Neural cell (in vitro differentiated cells): ENCODE measurements around the gene NAALAD2. TPM values are rescaled to one million over a fixed set of nuclear protein-coding genes. Genes with fewer than 3 reads are reported as not detected.
"Not testable (repeated sequence)": the region's sequence is repeated elsewhere in the genome, so short reads cannot be mapped to it uniquely, and the experiment has no call there.

Source experiments
- H2AFZ ChIP-seq: fragments of 200-600, 300-800 bp; sonication (generic), shearing (Covaris generic); 2 replicates; pipeline ENCODE4 v1.6.0; 2014; ENCODE audit warnings: low read depth, mild to moderate bottlenecking, antibody characterized with exemption, low read length, moderate library complexity
- H3F3A ChIP-seq: fragments of 200-600 bp; shearing (Covaris generic); 2 replicates; pipeline ENCODE4 v1.6.1; 2016; ENCODE audit warnings: mild to moderate bottlenecking, moderate library complexity, mixed read lengths, antibody characterized with exemption, low read length; ENCODE audit not compliant: insufficient read depth, poor library complexity, severe bottlenecking
- H3K27ac ChIP-seq: fragments of 200-600, 300-800 bp; sonication (generic), shearing (Covaris generic); 2 replicates; pipeline ENCODE4 v1.5.1; 2014; ENCODE audit warnings: mild to moderate bottlenecking, low read length, moderate library complexity
- H3K27me3 ChIP-seq: fragments of 300-800, 200-600 bp; sonication (generic), shearing (Covaris generic); 2 replicates; pipeline ENCODE4 v1.6.0; 2014; ENCODE audit warnings: mild to moderate bottlenecking, low read depth, low read length, moderate library complexity; ENCODE audit not compliant: insufficient read depth
- H3K36me3 ChIP-seq: fragments of 300-800, 200-600 bp; sonication (generic), shearing (Covaris generic); 2 replicates; pipeline ENCODE4 v1.5.1; 2014; ENCODE audit warnings: mild to moderate bottlenecking, antibody characterized with exemption, low read length, moderate library complexity; ENCODE audit not compliant: insufficient read depth
- H3K4me2 ChIP-seq: fragments of 300-800, 200-600 bp; sonication (generic), shearing (Covaris generic); 2 replicates; pipeline ENCODE4 v1.6.0; 2014; ENCODE audit warnings: mild to moderate bottlenecking, low read length
- H3K4me3 ChIP-seq: fragments of 300-800, 200-600 bp; sonication (generic), shearing (Covaris generic); 2 replicates; pipeline ENCODE4 v1.5.1; 2014; ENCODE audit warnings: mild to moderate bottlenecking, low read length, moderate library complexity
- H3K79me2 ChIP-seq: fragments of 200-600 bp; shearing (Covaris generic); replicated peaks from 2 replicates; pipeline ENCODE4 v1.6.0; 2014; ENCODE audit warnings: mild to moderate bottlenecking, low read length, moderate library complexity; ENCODE audit not compliant: insufficient read depth
- H3K9ac ChIP-seq: fragments of 300-800, 200-600 bp; sonication (generic), shearing (Covaris generic); 2 replicates; pipeline ENCODE4 v1.6.1; 2016; ENCODE audit warnings: mild to moderate bottlenecking, low read length, mixed read lengths
- H3K9me2 ChIP-seq: fragments of 200-600 bp; shearing (Covaris generic); 2 replicates; pipeline ENCODE4 v1.6.1; 2016; ENCODE audit warnings: mild to moderate bottlenecking, low read length, mixed read lengths; ENCODE audit not compliant: insufficient read depth
- H3K9me3 ChIP-seq: fragments of 200-600, 300-800 bp; sonication (generic), shearing (Covaris generic); 2 replicates; pipeline ENCODE4 v1.6.1; 2016; ENCODE audit warnings: mild to moderate bottlenecking, mixed run types, low read length, moderate library complexity, mixed read lengths
- H4K20me1 ChIP-seq: fragments of 200-600 bp; shearing (Covaris generic); 2 replicates; pipeline ENCODE4 v1.6.1; 2016; ENCODE audit warnings: mild to moderate bottlenecking, mixed run types; ENCODE audit not compliant: insufficient read depth
- EP300 ChIP-seq: fragments of 450-650 bp; conservative IDR thresholded peaks from 2 replicates; pipeline ENCODE4 v1.6.1; 2014; ENCODE audit warnings: antibody characterized with exemption, mild to moderate bottlenecking, moderate library complexity; ENCODE audit not compliant: poor library complexity, severe bottlenecking
- EZH2 ChIP-seq: fragments of 200-600, 300-800 bp; shearing (Covaris generic), sonication (generic); IDR thresholded peaks from 2 replicates; pipeline ENCODE4 v1.6.1; 2014; ENCODE audit warnings: antibody characterized with exemption, low read length, borderline replicate concordance, mild to moderate bottlenecking; ENCODE audit not compliant: insufficient read depth, poor library complexity, severe bottlenecking
- MXI1 ChIP-seq: fragments of 450-650 bp; conservative IDR thresholded peaks from 2 replicates; pipeline ENCODE4 v1.6.1; 2014; ENCODE audit warnings: antibody characterized with exemption, mild to moderate bottlenecking; ENCODE audit not compliant: poor library complexity, severe bottlenecking
- POLR2AphosphoS5 ChIP-seq: IDR thresholded peaks from 2 replicates; pipeline ENCODE4 v1.6.1; 2012
- RAD21 ChIP-seq: fragments of 450-650 bp; conservative IDR thresholded peaks from 2 replicates; pipeline ENCODE4 v1.6.1; 2014; ENCODE audit warnings: antibody characterized with exemption, mild to moderate bottlenecking, moderate library complexity
- SMC3 ChIP-seq: fragments of 450-650 bp; conservative IDR thresholded peaks from 2 replicates; pipeline ENCODE4 v1.6.1; 2014; ENCODE audit warnings: antibody characterized with exemption, mild to moderate bottlenecking, moderate library complexity; ENCODE audit not compliant: poor library complexity
- polyA minus RNA-seq: library from RNA; depleted of rRNA, polyadenylated mRNA; stranded (reverse); fragments of >200 nt; gene quantifications from 2 replicates; pipeline ENCODE4 v1.2.3, GENCODE V29; 2014
- polyA plus RNA-seq: library from polyadenylated mRNA; depleted of rRNA; stranded (reverse); fragments of >200 nt; gene quantifications from 2 replicates; pipeline ENCODE4 v1.2.3, GENCODE V29; 2014
- TF ChIP-seq, protein P1 (sequence below): IDR thresholded peaks from 2 replicates; pipeline ENCODE4 v1.6.1; 2012; ENCODE audit warnings: borderline replicate concordance
- TF ChIP-seq, protein P2 (sequence below): fragments of 450-650 bp; IDR thresholded peaks from 2 replicates; pipeline ENCODE4 v1.5.1; 2014; ENCODE audit warnings: antibody characterized with exemption, mild to moderate bottlenecking, moderate library complexity; ENCODE audit not compliant: poor library complexity, severe bottlenecking

The NAALAD2 gene
- 19.4 and 23.4 TPM in 2 replicates for polyA plus RNA-seq
- polyA minus RNA-seq, result 31.4 and 41.8 TPM in 2 replicates

DNA sequence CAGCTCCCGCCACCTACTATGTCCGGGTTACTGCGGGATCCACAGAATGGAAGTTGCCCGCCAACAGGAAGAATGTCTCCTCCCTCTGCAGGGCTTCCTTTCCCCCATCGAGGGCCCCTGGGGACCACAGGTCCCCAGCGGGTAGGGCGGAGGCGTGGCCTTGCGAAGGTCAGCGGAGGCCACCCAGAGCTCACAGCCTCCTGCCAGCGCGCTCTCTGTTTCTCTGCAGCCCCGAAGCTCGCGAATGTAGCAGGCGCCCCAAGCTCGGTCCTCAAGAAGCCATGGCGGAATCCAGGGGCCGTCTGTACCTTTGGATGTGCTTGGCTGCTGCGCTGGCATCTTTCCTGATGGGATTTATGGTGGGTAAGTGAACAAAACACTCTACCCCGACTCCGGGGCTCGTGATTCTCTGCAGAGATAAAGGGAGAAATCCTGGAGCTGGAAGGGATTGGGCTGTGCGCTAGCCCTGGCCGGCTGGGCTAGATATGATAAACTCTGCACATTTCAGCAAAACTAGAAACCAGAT lies at the start of gene NAALAD2:
Gene NAALAD2 (plus strand): TSS at position 186 of the 526 bp plus-strand sequence. CDS start 96 bp downstream, at position 282.
- Histone ChIP-seq H3K4me2 (peak within 1 kb of the TSS; percentile 72), H3K27ac (peak within 1 kb of the TSS; percentile 39), H3F3A (no peaks in the 10 kb centered on the region), H3K9ac (peak within 1 kb of the TSS; percentile 66), H2AFZ (peak within 1 kb of the TSS; percentile 57), H3K36me3 (no peaks in the 10 kb centered on the region), H3K9me2 (no peaks in the 10 kb centered on the region), H3K9me3 (no peaks in the 10 kb centered on the region), H3K79me2 (peaks cover 11% of the 10 kb centered on the region), H3K27me3 (peaks cover 3% of the 10 kb centered on the region), H4K20me1 (no peaks in the 10 kb centered on the region), H3K4me3 (peak within 1 kb of the TSS; percentile 75)
- peak; percentile 29 for TF ChIP-seq POLR2AphosphoS5
- no peak for TF ChIP-seq RAD21
- TF ChIP-seq, protein P1, sequence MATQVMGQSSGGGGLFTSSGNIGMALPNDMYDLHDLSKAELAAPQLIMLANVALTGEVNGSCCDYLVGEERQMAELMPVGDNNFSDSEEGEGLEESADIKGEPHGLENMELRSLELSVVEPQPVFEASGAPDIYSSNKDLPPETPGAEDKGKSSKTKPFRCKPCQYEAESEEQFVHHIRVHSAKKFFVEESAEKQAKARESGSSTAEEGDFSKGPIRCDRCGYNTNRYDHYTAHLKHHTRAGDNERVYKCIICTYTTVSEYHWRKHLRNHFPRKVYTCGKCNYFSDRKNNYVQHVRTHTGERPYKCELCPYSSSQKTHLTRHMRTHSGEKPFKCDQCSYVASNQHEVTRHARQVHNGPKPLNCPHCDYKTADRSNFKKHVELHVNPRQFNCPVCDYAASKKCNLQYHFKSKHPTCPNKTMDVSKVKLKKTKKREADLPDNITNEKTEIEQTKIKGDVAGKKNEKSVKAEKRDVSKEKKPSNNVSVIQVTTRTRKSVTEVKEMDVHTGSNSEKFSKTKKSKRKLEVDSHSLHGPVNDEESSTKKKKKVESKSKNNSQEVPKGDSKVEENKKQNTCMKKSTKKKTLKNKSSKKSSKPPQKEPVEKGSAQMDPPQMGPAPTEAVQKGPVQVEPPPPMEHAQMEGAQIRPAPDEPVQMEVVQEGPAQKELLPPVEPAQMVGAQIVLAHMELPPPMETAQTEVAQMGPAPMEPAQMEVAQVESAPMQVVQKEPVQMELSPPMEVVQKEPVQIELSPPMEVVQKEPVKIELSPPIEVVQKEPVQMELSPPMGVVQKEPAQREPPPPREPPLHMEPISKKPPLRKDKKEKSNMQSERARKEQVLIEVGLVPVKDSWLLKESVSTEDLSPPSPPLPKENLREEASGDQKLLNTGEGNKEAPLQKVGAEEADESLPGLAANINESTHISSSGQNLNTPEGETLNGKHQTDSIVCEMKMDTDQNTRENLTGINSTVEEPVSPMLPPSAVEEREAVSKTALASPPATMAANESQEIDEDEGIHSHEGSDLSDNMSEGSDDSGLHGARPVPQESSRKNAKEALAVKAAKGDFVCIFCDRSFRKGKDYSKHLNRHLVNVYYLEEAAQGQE, result no peak
- no peak for TF ChIP-seq EZH2
- TF ChIP-seq, protein P2, sequence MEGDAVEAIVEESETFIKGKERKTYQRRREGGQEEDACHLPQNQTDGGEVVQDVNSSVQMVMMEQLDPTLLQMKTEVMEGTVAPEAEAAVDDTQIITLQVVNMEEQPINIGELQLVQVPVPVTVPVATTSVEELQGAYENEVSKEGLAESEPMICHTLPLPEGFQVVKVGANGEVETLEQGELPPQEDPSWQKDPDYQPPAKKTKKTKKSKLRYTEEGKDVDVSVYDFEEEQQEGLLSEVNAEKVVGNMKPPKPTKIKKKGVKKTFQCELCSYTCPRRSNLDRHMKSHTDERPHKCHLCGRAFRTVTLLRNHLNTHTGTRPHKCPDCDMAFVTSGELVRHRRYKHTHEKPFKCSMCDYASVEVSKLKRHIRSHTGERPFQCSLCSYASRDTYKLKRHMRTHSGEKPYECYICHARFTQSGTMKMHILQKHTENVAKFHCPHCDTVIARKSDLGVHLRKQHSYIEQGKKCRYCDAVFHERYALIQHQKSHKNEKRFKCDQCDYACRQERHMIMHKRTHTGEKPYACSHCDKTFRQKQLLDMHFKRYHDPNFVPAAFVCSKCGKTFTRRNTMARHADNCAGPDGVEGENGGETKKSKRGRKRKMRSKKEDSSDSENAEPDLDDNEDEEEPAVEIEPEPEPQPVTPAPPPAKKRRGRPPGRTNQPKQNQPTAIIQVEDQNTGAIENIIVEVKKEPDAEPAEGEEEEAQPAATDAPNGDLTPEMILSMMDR, result no peak
- TF ChIP-seq EP300, result no peak
- TF ChIP-seq MXI1, result no peak
- TF ChIP-seq SMC3, result no peak

DNA sequence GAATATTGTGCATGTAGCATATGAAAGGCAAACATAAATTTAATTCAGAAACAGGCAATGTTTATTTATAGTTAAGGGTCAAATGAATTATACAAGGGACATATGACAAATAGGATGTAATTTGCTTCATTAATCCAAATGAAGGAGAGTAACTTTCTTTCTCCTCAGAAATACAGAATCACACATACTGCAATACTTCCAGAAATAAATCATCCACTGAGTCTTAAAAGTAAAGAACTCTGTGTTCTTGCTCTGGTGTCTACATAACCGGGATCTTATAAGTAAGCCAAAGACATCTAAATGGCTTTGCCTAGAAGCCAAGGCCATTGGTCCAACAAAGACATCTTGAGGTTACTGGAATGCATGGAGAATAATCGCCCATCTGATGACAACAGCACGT lies 48.8 kb upstream of the NAALAD2 start, which contains the start of gene UBTFL1:
Gene UBTFL1 (plus strand): TSS at position 301 of the 400 bp plus-strand sequence. CDS start 0 bp downstream, at position 301.
- H4K20me1 ChIP-seq, H2AFZ ChIP-seq, H3K9me2 ChIP-seq, H3K79me2 ChIP-seq, H3K27me3 ChIP-seq, H3K27ac ChIP-seq, H3K9ac ChIP-seq, H3K36me3 ChIP-seq, H3F3A ChIP-seq, H3K4me3 ChIP-seq, H3K4me2 ChIP-seq, H3K9me3 ChIP-seq: not testable (repeated sequence)

DNA sequence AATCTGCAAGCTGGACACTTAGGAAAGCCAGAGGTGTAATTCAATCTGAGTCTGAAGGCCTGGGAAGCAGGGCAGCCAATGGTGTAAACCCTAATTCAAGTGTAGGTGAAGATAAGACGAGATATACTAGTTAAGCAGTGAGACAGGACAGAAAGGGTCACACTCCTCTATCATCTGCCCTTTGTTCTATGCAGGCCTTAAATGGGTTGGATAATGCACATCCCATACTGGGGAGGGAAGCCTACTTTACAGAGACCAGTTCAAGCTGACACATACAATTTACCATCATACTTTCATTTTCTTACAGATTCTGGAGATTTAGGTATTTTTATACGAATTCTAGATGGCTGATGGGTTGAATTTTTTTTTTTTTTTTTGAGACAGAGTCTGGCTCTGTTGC lies 45.7 kb upstream of the NAALAD2 start:
- H3K4me3 ChIP-seq, H3K9me3 ChIP-seq, H3K27ac ChIP-seq, H3F3A ChIP-seq, H3K9me2 ChIP-seq, H2AFZ ChIP-seq, H3K27me3 ChIP-seq, H3K4me2 ChIP-seq, H3K36me3 ChIP-seq, H4K20me1 ChIP-seq, H3K9ac ChIP-seq, H3K79me2 ChIP-seq: not testable (repeated sequence)

DNA sequence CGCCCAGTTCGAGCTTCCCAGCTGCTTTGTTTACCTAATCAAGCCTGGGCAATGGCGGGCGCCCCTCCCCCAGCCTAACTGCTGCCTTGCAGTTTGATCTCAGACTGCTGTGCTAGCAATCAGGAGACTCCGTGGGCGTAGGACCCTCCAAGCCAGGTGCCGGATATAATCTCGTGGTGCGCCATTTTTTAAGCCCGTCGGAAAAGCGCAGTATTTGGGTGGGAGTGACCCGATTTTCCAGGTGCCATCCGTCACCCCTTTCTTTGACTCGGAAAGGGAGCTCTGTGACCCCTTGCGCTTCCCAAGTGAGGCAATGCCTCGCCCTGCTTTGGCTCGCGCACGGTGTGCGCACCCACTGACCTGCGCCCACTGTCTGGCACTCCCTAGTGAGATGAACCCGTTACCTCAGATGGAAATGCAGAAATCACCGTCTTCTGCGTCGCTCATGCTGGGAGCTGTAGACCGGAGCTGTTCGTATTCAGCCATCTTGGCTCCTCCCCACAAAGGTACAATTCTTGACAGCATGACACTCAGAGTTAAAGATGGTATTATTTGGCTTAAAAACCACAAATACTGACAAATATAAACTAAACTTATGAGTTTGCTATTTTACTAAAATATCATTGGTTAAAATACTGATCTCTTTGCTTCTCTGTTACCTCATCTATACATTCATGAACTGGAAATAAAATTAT lies 39.1 kb upstream of the NAALAD2 start:
- H3K9me3 ChIP-seq, H3K36me3 ChIP-seq, H3K4me3 ChIP-seq, H2AFZ ChIP-seq, H3K27ac ChIP-seq, H3K9me2 ChIP-seq, H3K9ac ChIP-seq, H3K4me2 ChIP-seq, H3K79me2 ChIP-seq, H4K20me1 ChIP-seq, H3K27me3 ChIP-seq, H3F3A ChIP-seq: not testable (repeated sequence)

DNA sequence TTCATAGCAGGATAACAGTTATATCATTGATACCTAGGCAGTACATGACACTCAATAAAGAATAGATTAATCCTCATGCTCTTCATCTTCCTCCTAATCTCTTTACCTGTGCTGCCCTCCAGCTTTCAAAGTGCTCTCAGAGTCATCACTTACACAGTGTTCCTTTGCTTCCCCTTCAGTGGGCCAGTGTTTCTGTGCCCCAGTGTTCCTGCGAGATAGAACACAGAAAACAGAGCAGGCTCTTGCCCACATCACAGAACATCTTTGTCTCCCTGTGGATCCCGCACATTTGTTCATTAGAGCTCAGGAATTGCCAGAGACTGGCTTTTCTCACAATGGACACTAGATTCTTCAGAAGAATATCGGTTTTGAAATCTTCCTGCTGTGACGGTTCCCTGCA lies 36.2 kb upstream of the NAALAD2 start:
- not testable (repeated sequence) for H3K4me3 ChIP-seq, H4K20me1 ChIP-seq, H3K4me2 ChIP-seq, H3K9me2 ChIP-seq, H3K9me3 ChIP-seq, H3K9ac ChIP-seq, H3K27ac ChIP-seq, H3K36me3 ChIP-seq, H2AFZ ChIP-seq, H3K79me2 ChIP-seq, H3K27me3 ChIP-seq, H3F3A ChIP-seq
